Ascending aorta (tissue), 2 donors: ENCODE data around the gene PLK5. TPM values are rescaled to one million over a fixed set of nuclear protein-coding genes. Genes with fewer than 3 reads are reported as not detected.
"Not testable (repeated sequence)": the region's sequence is repeated elsewhere in the genome, so short reads cannot be mapped to it uniquely, and the experiment has no call there.

Experiments
- DNase-seq, 2 donors: peaks; one replicate each; pipeline ENCODE4 v3.0.0-alpha.2; 2019; ENCODE audit warnings: low spot score in 2 of 2
- H3K27ac ChIP-seq, 2 donors: fragments of 200-600 bp; sonication (generic); one replicate each; pipeline ENCODE4 v1.5.1; 2016 to 2017; ENCODE audit warnings: mild to moderate bottlenecking in 1 of 2
- H3K27me3 ChIP-seq: fragments of 200-600 bp; sonication (generic); one replicate; pipeline ENCODE4 v1.5.1; 2017
- H3K36me3 ChIP-seq, 2 donors: fragments of 200-600 bp; sonication (generic); one replicate each; pipeline ENCODE4 v1.5.1; 2016
- H3K4me1 ChIP-seq, 2 donors: fragments of 200-600 bp; sonication (generic); one replicate each; pipeline ENCODE4 v1.5.1; 2016 to 2017; ENCODE audit warnings: mild to moderate bottlenecking in 1 of 2
- H3K4me3 ChIP-seq, 2 donors: fragments of 200-600 bp; sonication (generic); one replicate each; pipeline ENCODE4 v1.5.1; 2016 to 2017; ENCODE audit warnings: mild to moderate bottlenecking in 1 of 2
- H3K9me3 ChIP-seq, 2 donors: fragments of 200-600 bp; sonication (generic); one replicate each; pipeline ENCODE4 v1.5.1; 2016
- CTCF ChIP-seq, 3 experiments: fragments of 200-600 bp in 2 of 3; fragments of 450-650 bp in 1 of 3; sonication (generic) in 2 of 3; IDR thresholded peaks; one replicate each; pipeline ENCODE4 v1.5.1; 2016 to 2019; ENCODE audit warnings: antibody characterized with exemption in 3 of 3, mild to moderate bottlenecking in 1 of 3, moderate library complexity in 1 of 3
- intact Hi-C: fragments of 100-400 bp; cut with DNase I; formaldehyde crosslinking; loops from one replicate; pipeline ENCODE4 v1.15.1; 2023
- total RNA-seq: library from RNA; depleted of rRNA; stranded (reverse); fragments of >200 nt; gene quantifications from one replicate; pipeline ENCODE4 v1.1.0, GENCODE V29; 2016

Gene PLK5
- total RNA-seq, 1 donor from 2014 or later: not detected

DNA sequence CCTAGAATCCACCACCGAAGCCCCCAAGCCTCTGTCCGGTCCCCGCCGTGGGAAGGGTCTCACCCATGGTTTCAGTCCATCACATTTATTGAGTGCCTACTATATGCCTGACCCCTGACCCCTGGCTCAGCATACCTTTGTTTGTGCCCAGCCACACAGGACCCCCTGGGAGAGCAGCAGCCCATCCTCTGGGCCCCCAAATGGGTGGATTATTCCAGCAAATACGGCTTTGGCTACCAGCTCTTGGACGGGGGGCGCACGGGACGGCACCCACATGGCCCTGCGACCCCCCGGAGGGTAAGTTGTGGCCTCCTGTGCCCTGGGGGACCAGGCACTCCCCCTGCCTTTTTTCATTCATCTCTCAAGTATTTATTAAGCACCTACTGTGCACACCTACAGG lies 7.7 kb downstream of the PLK5 start:
- Histone ChIP-seq H3K9me3 (no peaks in the 10 kb centered on the region), H3K4me3 (no peak overlapping the region), H3K27ac (no peak overlapping the region), H3K4me1 (no peaks in the 10 kb centered on the region), H3K36me3 (no peaks in the 10 kb centered on the region), H3K27me3 (peaks cover 3% of the 10 kb centered on the region)
- TF ChIP-seq CTCF (IDR thresholded peaks at IDR 0.05): no peak
- DNase-seq: no peak
- intact Hi-C loops: no loop called here

- Histone ChIP-seq H3K27ac (no peak overlapping the region), H3K36me3 (no peaks in the 10 kb centered on the region), H3K4me3 (no peak overlapping the region), H3K27me3 (peaks cover 3% of the 10 kb centered on the region), H3K4me1 (no peaks in the 10 kb centered on the region), H3K9me3 (no peaks in the 10 kb centered on the region)
- TF ChIP-seq CTCF (IDR thresholded peaks at IDR 0.05): no peak
- DNase-seq: no peak
- intact Hi-C loops: no loop called here
Observed at GRCh38 chr19:1532003-1532402, 8.1 kb downstream of the PLK5 start.

DNA sequence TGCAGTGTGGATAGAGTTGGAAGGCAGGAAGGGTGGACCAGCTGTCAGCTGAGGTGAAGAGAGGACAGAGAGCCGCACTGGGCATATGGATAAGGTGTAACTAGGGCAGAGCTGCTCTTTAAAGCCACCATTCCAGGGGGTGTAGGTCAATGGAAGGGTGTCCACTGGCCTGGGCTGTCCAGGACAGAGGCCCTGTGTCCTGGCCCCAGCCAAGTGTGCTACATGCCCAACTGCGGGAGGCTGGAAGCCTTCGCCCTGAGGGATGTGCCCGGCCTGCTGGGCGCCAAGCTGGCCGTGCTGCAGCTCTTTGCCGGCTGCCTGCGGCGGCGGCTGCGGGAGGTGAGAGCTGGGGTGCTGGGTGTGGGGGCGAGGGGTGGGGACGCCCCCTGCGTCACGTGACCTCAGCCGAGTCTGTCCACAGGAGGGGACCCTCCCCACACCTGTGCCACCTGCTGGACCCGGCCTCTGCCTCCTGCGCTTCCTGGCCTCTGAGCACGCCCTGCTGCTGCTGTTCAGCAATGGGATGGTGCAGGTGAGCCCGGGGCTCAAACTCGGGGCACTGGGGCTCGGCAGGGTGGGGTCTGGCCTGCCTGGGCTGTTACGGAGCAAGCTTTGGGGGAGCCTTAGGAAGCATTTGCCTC lies 9.8 kb downstream of the PLK5 start:
- DNase-seq: no peak
- no peak overlapping the region for H3K4me3 ChIP-seq
- no peak overlapping the region for H3K27ac ChIP-seq
- no peaks in the 10 kb centered on the region for H3K4me1 ChIP-seq
- intact Hi-C loops: no loop called here
- H3K9me3 ChIP-seq: no peaks in the 10 kb centered on the region
- no peak for TF ChIP-seq CTCF (IDR thresholded peaks at IDR 0.05)
- H3K27me3 ChIP-seq: no peaks in the 10 kb centered on the region
- no peaks in the 10 kb centered on the region for H3K36me3 ChIP-seq

DNA sequence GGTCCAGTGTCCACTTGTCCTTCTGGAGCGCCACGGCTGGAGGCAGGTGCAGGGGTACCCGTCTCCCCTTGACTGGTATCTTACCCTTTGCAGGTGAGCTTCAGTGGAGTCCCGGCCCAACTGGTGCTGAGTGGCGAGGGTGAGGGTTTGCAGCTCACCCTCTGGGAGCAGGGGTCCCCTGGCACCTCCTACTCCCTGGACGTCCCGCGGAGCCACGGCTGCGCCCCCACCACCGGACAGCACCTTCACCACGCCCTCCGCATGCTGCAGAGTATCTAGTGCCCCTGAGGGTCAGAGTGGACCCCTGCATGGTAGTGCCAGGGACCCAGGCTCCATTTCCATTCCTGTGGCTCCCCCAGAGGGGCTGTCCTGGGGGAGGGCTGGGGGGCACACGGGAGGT lies 11.1 kb downstream of the PLK5 start:
- no peak overlapping the region for H3K27ac ChIP-seq
- no peak for TF ChIP-seq CTCF (IDR thresholded peaks at IDR 0.05)
- no peak overlapping the region for H3K4me3 ChIP-seq
- no peaks in the 10 kb centered on the region for H3K27me3 ChIP-seq
- intact Hi-C loops: no loop called here
- no peaks in the 10 kb centered on the region for H3K4me1 ChIP-seq
- no peaks in the 10 kb centered on the region for H3K36me3 ChIP-seq
- no peaks in the 10 kb centered on the region for H3K9me3 ChIP-seq
- no peak for DNase-seq

DNA sequence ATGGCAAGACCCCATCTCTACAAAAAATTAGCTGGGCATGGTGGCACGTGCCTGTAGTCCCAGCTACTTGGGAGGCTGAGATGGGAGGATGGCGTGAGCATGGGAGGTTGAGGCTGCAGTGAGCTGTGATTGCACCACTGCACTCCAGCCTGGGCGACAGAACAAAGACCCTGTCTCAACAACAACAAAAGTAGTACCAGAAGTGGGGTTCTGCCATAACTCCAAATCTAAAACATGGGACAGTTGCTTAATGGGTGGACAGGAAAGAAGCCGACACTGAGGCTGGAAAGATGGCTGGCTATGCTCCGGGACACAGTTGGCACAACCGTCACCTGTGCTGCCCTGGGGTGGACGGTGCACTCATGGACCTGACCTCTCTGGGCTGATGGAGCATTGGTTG lies 11.8 kb downstream of the PLK5 start:
- intact Hi-C loops, H3K9me3 ChIP-seq, H3K27ac ChIP-seq, H3K27me3 ChIP-seq, H3K4me1 ChIP-seq, H3K36me3 ChIP-seq, DNase-seq, H3K4me3 ChIP-seq: not testable (repeated sequence)

DNA sequence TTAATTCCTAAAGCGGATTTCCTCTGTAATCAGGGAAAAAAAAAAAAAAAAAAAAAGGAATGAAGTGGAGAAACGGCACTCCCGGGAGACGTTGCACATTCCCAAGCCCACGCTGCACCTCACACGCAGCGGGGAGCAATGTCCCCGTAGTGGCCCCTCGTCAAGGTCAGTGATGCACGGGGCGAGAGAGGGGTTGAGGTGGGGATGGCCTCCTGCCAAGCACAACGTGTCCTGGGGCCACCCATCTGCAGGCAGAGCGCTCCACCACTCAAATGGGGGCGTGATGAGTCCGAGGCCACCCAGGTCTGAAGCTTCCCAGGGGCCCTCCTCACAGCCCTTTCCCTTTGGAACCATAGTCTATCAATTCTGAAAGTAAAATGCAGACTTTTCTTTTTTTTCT lies 15.1 kb downstream of the PLK5 start:
- no peak overlapping the region for H3K4me3 ChIP-seq
- H3K36me3 ChIP-seq: no peaks in the 10 kb centered on the region
- DNase-seq: no peak
- H3K9me3 ChIP-seq: no peaks in the 10 kb centered on the region
- no peaks in the 10 kb centered on the region for H3K27me3 ChIP-seq
- no peak overlapping the region for H3K27ac ChIP-seq
- peaks cover 0 to 2% of the 10 kb centered on the region in 2 donors for H3K4me1 ChIP-seq
- TF ChIP-seq CTCF (IDR thresholded peaks at IDR 0.05): no peak
- intact Hi-C loops: no loop called here

DNA sequence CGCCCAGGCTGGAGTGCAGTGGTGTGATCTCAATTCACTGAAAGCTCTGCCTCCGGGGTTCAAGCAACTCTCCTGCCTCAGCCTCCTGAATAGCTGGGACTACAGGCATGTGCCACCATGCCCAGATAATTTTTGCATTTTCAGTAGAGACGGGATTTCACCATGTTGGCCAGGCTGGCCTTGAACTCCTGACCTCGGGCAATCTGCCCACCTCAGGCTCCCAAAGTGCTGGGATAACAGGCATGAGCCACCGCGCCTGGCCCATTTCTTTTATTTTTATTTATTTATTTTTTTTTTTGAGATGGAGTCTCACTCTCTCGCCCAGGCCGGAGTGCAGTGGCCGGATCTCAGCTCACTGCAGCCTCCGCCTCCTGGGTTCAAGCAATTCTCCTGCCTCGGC lies 15.9 kb downstream of the PLK5 start:
- intact Hi-C loops, H3K27ac ChIP-seq: not testable (repeated sequence)

More for the DNA sequence above, 15.9 kb downstream of the PLK5 start:
- not testable (repeated sequence) for H3K36me3 ChIP-seq, H3K4me3 ChIP-seq, H3K4me1 ChIP-seq, DNase-seq, H3K27me3 ChIP-seq, H3K9me3 ChIP-seq
